OCI-LY1 (cell line): ENCODE measurements around the gene KRTAP5-4.

ENCODE experiments used
- H2AFZ ChIP-seq: fragments of 200-600 bp; sonication (generic), shearing (Covaris generic); 2 replicates; pipeline ENCODE4 v1.6.0; 2014; ENCODE audit warnings: antibody characterized with exemption, mild to moderate bottlenecking, low read length
- H3F3A ChIP-seq: fragments of 200-600 bp; sonication (generic), shearing (Covaris generic); 2 replicates; pipeline ENCODE4 v1.6.0; 2014; ENCODE audit warnings: mild to moderate bottlenecking, antibody characterized with exemption, low read length, moderate library complexity; ENCODE audit not compliant: insufficient read depth
- H3K27ac ChIP-seq: fragments of 200-600 bp; sonication (generic); 2 replicates; pipeline ENCODE4 v1.5.1; 2014; ENCODE audit warnings: low read length, mixed run types, mild to moderate bottlenecking, low read depth; ENCODE audit not compliant: poor library complexity, severe bottlenecking
- H3K27me3 ChIP-seq: fragments of 200-600 bp; sonication (generic); 2 replicates; pipeline ENCODE4 v1.6.0; 2014; ENCODE audit warnings: antibody characterized with exemption, mild to moderate bottlenecking, low read length, moderate library complexity; ENCODE audit not compliant: insufficient read depth
- H3K36me3 ChIP-seq: fragments of 200-600 bp; sonication (generic); 2 replicates; pipeline ENCODE4 v1.6.1; 2014; ENCODE audit warnings: mild to moderate bottlenecking, antibody characterized with exemption, low read length, moderate library complexity, mixed read lengths; ENCODE audit not compliant: insufficient read depth
- H3K4me1 ChIP-seq: fragments of 200-600 bp; sonication (generic); 2 replicates; pipeline ENCODE4 v1.5.1; 2014; ENCODE audit warnings: mild to moderate bottlenecking, low read length, moderate library complexity; ENCODE audit not compliant: insufficient read depth, severe bottlenecking
- H3K4me2 ChIP-seq: fragments of 200-600 bp; sonication (generic), shearing (Covaris generic); 2 replicates; pipeline ENCODE4 v1.6.1; 2014; ENCODE audit warnings: low read length
- H3K4me3 ChIP-seq: fragments of 200-600 bp; sonication (generic); 2 replicates; pipeline ENCODE4 v1.5.1; 2014; ENCODE audit warnings: low read length, low read depth, mild to moderate bottlenecking, mixed read lengths; ENCODE audit not compliant: poor library complexity, severe bottlenecking
- H3K79me2 ChIP-seq: fragments of 200-600 bp; shearing (Covaris generic); 2 replicates; pipeline ENCODE4 v1.6.1; 2016; ENCODE audit warnings: mixed run types, low read length, mixed read lengths; ENCODE audit not compliant: insufficient read depth
- H3K9ac ChIP-seq: fragments of 200-600 bp; sonication (generic), shearing (Covaris generic); 2 replicates; pipeline ENCODE4 v1.6.1; 2014; ENCODE audit warnings: mild to moderate bottlenecking, low read length, mixed read lengths
- H3K9me2 ChIP-seq: fragments of 200-600 bp; sonication (generic), shearing (Covaris generic); 2 replicates; pipeline ENCODE4 v1.6.1; 2014; ENCODE audit warnings: low read depth, mild to moderate bottlenecking, low read length, mixed read lengths
- H3K9me3 ChIP-seq: fragments of 200-600 bp; shearing (Covaris generic); 2 replicates; pipeline ENCODE4 v1.6.1; 2014; ENCODE audit warnings: low read length, mixed read lengths
- H4K20me1 ChIP-seq: fragments of 200-600 bp; sonication (generic), shearing (Covaris generic); 2 replicates; pipeline ENCODE4 v1.6.0; 2016; ENCODE audit warnings: mild to moderate bottlenecking, low read length; ENCODE audit not compliant: insufficient read depth
- EZH2 ChIP-seq: fragments of 200-600 bp; sonication (generic), shearing (Covaris generic); IDR thresholded peaks from 2 replicates; pipeline ENCODE4 v1.8.0; 2017; ENCODE audit warnings: borderline replicate concordance, mixed run types, mild to moderate bottlenecking, antibody characterized with exemption, low read length, moderate library complexity, mixed read lengths
- TF ChIP-seq, protein P1 (sequence below): fragments of 200-600 bp; sonication (generic), shearing (Covaris generic); IDR thresholded peaks from 2 replicates; pipeline ENCODE4 v1.5.1; 2017; ENCODE audit warnings: mild to moderate bottlenecking, antibody characterized with exemption, low read length, moderate library complexity, mixed read lengths

KRTAP5-4 gene

GRCh38 chr11:1574238-1574932 lies 47.6 kb downstream of the KRTAP5-4 start:
- Histone ChIP-seq H3K4me1 (peaks cover 8% of the 10 kb centered on the region), H3K4me3 (peak overlapping the region; percentile 50), H3K27me3 (peaks cover 2% of the 10 kb centered on the region; the same call in 1 of the 2 replicates)

GRCh38 chr11:1573903-1574237 lies 48.1 kb downstream of the KRTAP5-4 start:
- Histone ChIP-seq H3K27ac (no peak overlapping the region), H3K9me3 (no peaks in the 10 kb centered on the region), H3K9me2 (no peaks in the 10 kb centered on the region), H3K4me1 (peaks cover 8% of the 10 kb centered on the region), H3K79me2 (no peaks in the 10 kb centered on the region), H2AFZ (no peak overlapping the region), H3K27me3 (peaks cover 5% of the 10 kb centered on the region; the same call in 1 of the 2 replicates), H3K4me3 (no peak overlapping the region), H3K9ac (no peak overlapping the region), H4K20me1 (no peaks in the 10 kb centered on the region), H3K4me2 (peak overlapping the region; percentile 69; the same call in 1 of the 2 replicates), H3K36me3 (no peaks in the 10 kb centered on the region), H3F3A (no peaks in the 10 kb centered on the region)
- TF ChIP-seq EZH2: no peak
- TF ChIP-seq, protein P1, sequence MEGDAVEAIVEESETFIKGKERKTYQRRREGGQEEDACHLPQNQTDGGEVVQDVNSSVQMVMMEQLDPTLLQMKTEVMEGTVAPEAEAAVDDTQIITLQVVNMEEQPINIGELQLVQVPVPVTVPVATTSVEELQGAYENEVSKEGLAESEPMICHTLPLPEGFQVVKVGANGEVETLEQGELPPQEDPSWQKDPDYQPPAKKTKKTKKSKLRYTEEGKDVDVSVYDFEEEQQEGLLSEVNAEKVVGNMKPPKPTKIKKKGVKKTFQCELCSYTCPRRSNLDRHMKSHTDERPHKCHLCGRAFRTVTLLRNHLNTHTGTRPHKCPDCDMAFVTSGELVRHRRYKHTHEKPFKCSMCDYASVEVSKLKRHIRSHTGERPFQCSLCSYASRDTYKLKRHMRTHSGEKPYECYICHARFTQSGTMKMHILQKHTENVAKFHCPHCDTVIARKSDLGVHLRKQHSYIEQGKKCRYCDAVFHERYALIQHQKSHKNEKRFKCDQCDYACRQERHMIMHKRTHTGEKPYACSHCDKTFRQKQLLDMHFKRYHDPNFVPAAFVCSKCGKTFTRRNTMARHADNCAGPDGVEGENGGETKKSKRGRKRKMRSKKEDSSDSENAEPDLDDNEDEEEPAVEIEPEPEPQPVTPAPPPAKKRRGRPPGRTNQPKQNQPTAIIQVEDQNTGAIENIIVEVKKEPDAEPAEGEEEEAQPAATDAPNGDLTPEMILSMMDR: no peak

More at GRCh38 chr11:1574238-1574932, 47.6 kb downstream of the KRTAP5-4 start:
- H3K27ac ChIP-seq: no peak overlapping the region
- no peaks in the 10 kb centered on the region for H3K36me3 ChIP-seq
- H3F3A ChIP-seq: no peaks in the 10 kb centered on the region
- no peaks in the 10 kb centered on the region for H4K20me1 ChIP-seq
- H2AFZ ChIP-seq: no peak overlapping the region
- H3K9ac ChIP-seq: no peak overlapping the region
- H3K9me2 ChIP-seq: no peaks in the 10 kb centered on the region
- H3K4me2 ChIP-seq: peak overlapping the region; percentile 69
- no peaks in the 10 kb centered on the region for H3K79me2 ChIP-seq
- no peak for TF ChIP-seq EZH2
- TF ChIP-seq, protein P1: peak; percentile 53
- no peaks in the 10 kb centered on the region for H3K9me3 ChIP-seq

- Histone ChIP-seq H3F3A (no peaks in the 10 kb centered on the region), H3K9ac (no peak overlapping the region), H3K27me3 (peaks cover 5% of the 10 kb centered on the region; the same call in 1 of the 2 replicates), H3K9me2 (no peaks in the 10 kb centered on the region), H3K4me3 (peak overlapping the region; percentile 61), H3K36me3 (no peaks in the 10 kb centered on the region), H3K4me2 (peak overlapping the region; percentile 68), H3K27ac (no peak overlapping the region), H3K79me2 (no peaks in the 10 kb centered on the region), H3K9me3 (no peaks in the 10 kb centered on the region), H4K20me1 (no peaks in the 10 kb centered on the region), H2AFZ (no peak overlapping the region), H3K4me1 (peaks cover 8% of the 10 kb centered on the region)
- TF ChIP-seq EZH2: no peak
Measured at GRCh38 chr11:1573077-1573902, 48.6 kb downstream of the KRTAP5-4 start.
